Measurements from ENCODE around the gene PACS1.

Gene PACS1

DNA sequence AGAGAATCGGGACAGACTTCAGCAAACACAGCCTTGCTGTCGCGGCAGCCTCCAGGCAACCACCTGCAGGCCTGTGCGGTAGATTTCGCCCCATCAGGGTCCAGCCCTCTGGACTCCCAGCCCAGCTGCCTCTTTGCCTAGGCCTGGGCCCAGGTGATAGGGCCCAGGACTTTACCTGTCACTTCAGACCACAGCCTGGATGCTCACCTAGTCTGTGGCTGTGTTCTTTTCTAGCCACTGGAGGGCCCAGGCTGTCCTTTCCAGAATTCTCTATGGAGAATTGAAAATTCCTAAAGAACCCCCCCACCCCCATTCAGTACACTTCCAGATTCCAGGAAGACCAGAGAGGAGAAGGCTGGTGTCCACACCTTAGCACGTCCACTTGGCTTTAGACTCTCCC lies 167.8 kb downstream of the PACS1 start:
- H3K4me2 ChIP-seq (ENCODE audit: low read length), result no peak overlapping the region
- H4K20me1 ChIP-seq (ENCODE audit: control insufficient read depth, insufficient read depth, low read depth, low read length), result no peaks in the 10 kb centered on the region
- peaks cover 46% of the 10 kb centered on the region for H3K36me3 ChIP-seq (ENCODE audit: control insufficient read depth, low read length)
- no peaks in the 10 kb centered on the region for H3F3A ChIP-seq (ENCODE audit: control insufficient read depth, insufficient read depth)
- no peak overlapping the region for H3K27ac ChIP-seq (ENCODE audit: low read depth, low read length)
- H3K9me2 ChIP-seq (replicated peaks; ENCODE audit: control insufficient read depth, low read length), result no peaks in the 10 kb centered on the region
- H3K4me3 ChIP-seq (ENCODE audit: low read length), result no peak overlapping the region
- TF ChIP-seq CTCF (IDR thresholded peaks at IDR 0.05; ENCODE audit: low read depth, low read length, poor library complexity, severe bottlenecking), result no peak
- no peak for TF ChIP-seq EZH2phosphoT487 (IDR thresholded peaks at IDR 0.05; ENCODE audit: borderline replicate concordance, low read length)
- no peaks in the 10 kb centered on the region for H3K4me1 ChIP-seq (ENCODE audit: control insufficient read depth, low read length)
- H3K27me3 ChIP-seq (ENCODE audit: control insufficient read depth, low read length), result no peaks in the 10 kb centered on the region
- no peaks in the 10 kb centered on the region for H3K9me3 ChIP-seq (ENCODE audit: control insufficient read depth, insufficient read depth, low read length)
- no peaks in the 10 kb centered on the region for H3K79me2 ChIP-seq (ENCODE audit: control insufficient read depth, low read length)

DNA sequence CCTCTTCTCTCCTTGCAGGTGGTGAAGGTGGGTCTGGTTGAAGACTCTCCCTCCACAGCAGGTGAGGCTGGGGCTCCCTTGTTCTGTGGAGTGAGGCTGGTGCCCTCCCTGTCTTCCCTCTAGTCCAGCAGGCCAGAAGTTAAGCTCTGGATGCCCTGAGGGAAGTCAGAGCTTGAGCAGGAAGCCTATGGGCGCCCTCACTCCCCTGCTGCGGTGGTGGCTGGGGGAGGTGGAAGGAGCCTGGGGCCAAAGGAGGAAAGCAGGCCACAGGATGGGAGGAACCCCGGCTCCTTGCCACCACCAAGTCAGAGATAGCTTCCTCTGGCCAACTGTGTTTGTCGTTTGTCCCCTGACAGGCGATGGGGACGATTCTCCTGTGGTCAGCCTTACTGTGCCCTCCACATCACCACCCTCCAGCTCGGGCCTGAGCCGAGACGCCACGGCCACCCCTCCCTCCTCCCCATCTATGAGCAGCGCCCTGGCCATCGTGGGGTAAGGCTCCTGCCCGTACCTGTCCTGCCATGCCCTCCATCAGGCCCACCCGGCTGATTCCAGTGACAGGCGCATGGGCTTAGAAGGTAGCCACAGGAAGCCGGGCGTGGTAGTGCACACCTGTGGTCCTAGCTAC lies 168.8 kb downstream of the PACS1 start:
- TF ChIP-seq CTCF (IDR thresholded peaks at IDR 0.05; ENCODE audit: low read depth, low read length, poor library complexity, severe bottlenecking) (no peak), EZH2phosphoT487 (IDR thresholded peaks at IDR 0.05; ENCODE audit: borderline replicate concordance, low read length) (no peak)
- Histone ChIP-seq H3K9me3 (ENCODE audit: control insufficient read depth, insufficient read depth, low read length) (no peaks in the 10 kb centered on the region), H4K20me1 (ENCODE audit: control insufficient read depth, insufficient read depth, low read depth, low read length) (no peaks in the 10 kb centered on the region), H3K36me3 (ENCODE audit: control insufficient read depth, low read length) (peaks cover 39% of the 10 kb centered on the region), H3K27me3 (ENCODE audit: control insufficient read depth, low read length) (no peaks in the 10 kb centered on the region), H3K79me2 (ENCODE audit: control insufficient read depth, low read length) (no peaks in the 10 kb centered on the region), H3K4me2 (ENCODE audit: low read length) (no peak overlapping the region), H3F3A (ENCODE audit: control insufficient read depth, insufficient read depth) (no peaks in the 10 kb centered on the region), H3K9me2 (replicated peaks; ENCODE audit: control insufficient read depth, low read length) (no peaks in the 10 kb centered on the region), H3K27ac (ENCODE audit: low read depth, low read length) (no peak overlapping the region), H3K4me3 (ENCODE audit: low read length) (no peak overlapping the region), H3K4me1 (ENCODE audit: control insufficient read depth, low read length) (no peaks in the 10 kb centered on the region)

- Histone ChIP-seq H3F3A (ENCODE audit: control insufficient read depth, insufficient read depth) (no peaks in the 10 kb centered on the region), H3K4me3 (ENCODE audit: low read length) (no peak overlapping the region), H3K27ac (ENCODE audit: low read depth, low read length) (no peak overlapping the region), H3K36me3 (ENCODE audit: control insufficient read depth, low read length) (peaks cover 34% of the 10 kb centered on the region), H4K20me1 (ENCODE audit: control insufficient read depth, insufficient read depth, low read depth, low read length) (no peaks in the 10 kb centered on the region), H3K9me3 (ENCODE audit: control insufficient read depth, insufficient read depth, low read length) (no peaks in the 10 kb centered on the region), H3K4me2 (ENCODE audit: low read length) (no peak overlapping the region), H3K79me2 (ENCODE audit: control insufficient read depth, low read length) (no peaks in the 10 kb centered on the region), H3K9me2 (replicated peaks; ENCODE audit: control insufficient read depth, low read length) (no peaks in the 10 kb centered on the region), H3K4me1 (ENCODE audit: control insufficient read depth, low read length) (no peaks in the 10 kb centered on the region), H3K27me3 (ENCODE audit: control insufficient read depth, low read length) (no peaks in the 10 kb centered on the region)
- TF ChIP-seq CTCF (IDR thresholded peaks at IDR 0.05; ENCODE audit: low read depth, low read length, poor library complexity, severe bottlenecking) (no peak), EZH2phosphoT487 (IDR thresholded peaks at IDR 0.05; ENCODE audit: borderline replicate concordance, low read length) (no peak)
Measured at GRCh38 chr11:66239511-66239910, 169.4 kb downstream of the PACS1 start.
